HEK293 (cell line): ENCODE data around the gene ARHGDIB.

Experiments
- CTCF ChIA-PET: fragments of 350-600 bp; formaldehyde crosslinking; extraction: SDS; loops from one replicate; lab custom pipeline; 2021; ENCODE audit warnings: antibody characterized with exemption; lab: Yijun Ruan, JAX
- POLR2A ChIA-PET: fragments of 300-600 bp; formaldehyde crosslinking; extraction: SDS; loops from one replicate; lab custom pipeline; 2020; ENCODE audit warnings: antibody characterized with exemption, inconsistent platforms; lab: Yijun Ruan, JAX
- H3K27ac ChIP-seq: fragments of 200-500 bp; sonication (Bioruptor generic); 2 replicates; pipeline ENCODE4 v1.5.1; 2014; ENCODE audit warnings: low read depth, low read length, control low read depth, inconsistent platforms; ENCODE audit errors: extremely low read depth
- H3K36me3 ChIP-seq, 2 experiments: fragments of 200-500 bp in 1 of 2; sonication (Bioruptor generic) in 1 of 2; 1 replicate in 1 of 2; 2 replicates in 1 of 2; pipeline ENCODE4 v1.5.1; 2014 to 2017; ENCODE audit warnings: inconsistent platforms in 2 of 2, low read length in 2 of 2; ENCODE audit not compliant: control insufficient read depth in 2 of 2, insufficient read depth in 1 of 2
- H3K4me1 ChIP-seq: fragments of 200-500 bp; sonication (Bioruptor generic); 2 replicates; pipeline ENCODE4 v1.5.1; 2014; ENCODE audit warnings: mild to moderate bottlenecking, low read length, inconsistent platforms; ENCODE audit not compliant: control insufficient read depth, insufficient read depth
- H3K4me3 ChIP-seq: 2 replicates; pipeline ENCODE4 v1.5.1; 2011; ENCODE audit warnings: low read depth, mild to moderate bottlenecking, control low read depth, low read length, moderate library complexity
- H3K9me3 ChIP-seq: fragments of 200-500 bp; sonication (Bioruptor generic); 2 replicates; pipeline ENCODE4 v1.5.1; 2014; ENCODE audit warnings: low read depth, low read length, inconsistent platforms; ENCODE audit not compliant: control insufficient read depth, insufficient read depth
- IKZF3 ChIP-seq: fragments of 450-650 bp; IDR thresholded peaks from 2 replicates; pipeline ENCODE4 v1.5.0; 2018; ENCODE audit warnings: missing biosample characterization, mild to moderate bottlenecking, missing genetic modification characterization, moderate library complexity
- OVOL3 ChIP-seq: fragments of 450-650 bp; formaldehyde crosslinking; IDR thresholded peaks from 2 replicates; pipeline ENCODE4 v1.5.1; 2016; ENCODE audit warnings: missing biosample characterization, missing genetic modification characterization
- YY2 ChIP-seq: fragments of 450-650 bp; formaldehyde crosslinking; IDR thresholded peaks from 2 replicates; pipeline ENCODE4 v1.5.1; 2016; ENCODE audit warnings: missing biosample characterization, missing genetic modification characterization
- ZBTB1 ChIP-seq: fragments of 450-650 bp; formaldehyde crosslinking; IDR thresholded peaks from 2 replicates; pipeline ENCODE4 v1.5.1; 2016; ENCODE audit warnings: missing biosample characterization, missing genetic modification characterization
- ZNF112 ChIP-seq: fragments of 450-650 bp; formaldehyde crosslinking; IDR thresholded peaks from 2 replicates; pipeline ENCODE4 v1.5.0; 2017; ENCODE audit warnings: missing biosample characterization, missing genetic modification characterization
- ZNF37A ChIP-seq: fragments of 450-650 bp; IDR thresholded peaks from 2 replicates; pipeline ENCODE4 v1.5.1; 2018; ENCODE audit warnings: missing biosample characterization, missing genetic modification characterization
- ZNF394 ChIP-seq: fragments of 450-650 bp; formaldehyde crosslinking; IDR thresholded peaks from 2 replicates; pipeline ENCODE4 v1.5.1; 2016; ENCODE audit warnings: missing biosample characterization, missing genetic modification characterization, mild to moderate bottlenecking, moderate library complexity, borderline replicate concordance
- ZNF514 ChIP-seq: fragments of 450-650 bp; formaldehyde crosslinking; IDR thresholded peaks from 2 replicates; pipeline ENCODE4 v1.5.1; 2016; ENCODE audit warnings: missing biosample characterization, missing genetic modification characterization
- ZNF521 ChIP-seq: fragments of 450-650 bp; formaldehyde crosslinking; IDR thresholded peaks from 2 replicates; pipeline ENCODE4 v1.5.1; 2017; ENCODE audit warnings: missing biosample characterization, mild to moderate bottlenecking, missing genetic modification characterization
- ZNF561 ChIP-seq: fragments of 450-650 bp; IDR thresholded peaks from 2 replicates; pipeline ENCODE4 v1.5.1; 2018; ENCODE audit warnings: missing biosample characterization, missing genetic modification characterization, borderline replicate concordance
- TF ChIP-seq, protein P1 (sequence below): fragments of 450-650 bp; formaldehyde crosslinking; conservative IDR thresholded peaks from 2 replicates; pipeline ENCODE4 v1.5.1; 2016; ENCODE audit warnings: low read depth, missing biosample characterization, missing genetic modification characterization
- TF ChIP-seq, protein P2 (sequence below): fragments of 450-650 bp; formaldehyde crosslinking; IDR thresholded peaks from 2 replicates; pipeline ENCODE4 v1.5.1; 2016; ENCODE audit warnings: missing biosample characterization, missing genetic modification characterization
- TF ChIP-seq, protein P3 (sequence below): fragments of 450-650 bp; formaldehyde crosslinking; IDR thresholded peaks from 2 replicates; pipeline ENCODE4 v1.5.1; 2016; ENCODE audit warnings: missing biosample characterization, missing genetic modification characterization
- TF ChIP-seq, protein P4 (sequence below): fragments of 450-650 bp; formaldehyde crosslinking; IDR thresholded peaks from 2 replicates; pipeline ENCODE4 v1.5.1; 2016; ENCODE audit warnings: missing biosample characterization, missing genetic modification characterization, borderline replicate concordance

Gene ARHGDIB

DNA sequence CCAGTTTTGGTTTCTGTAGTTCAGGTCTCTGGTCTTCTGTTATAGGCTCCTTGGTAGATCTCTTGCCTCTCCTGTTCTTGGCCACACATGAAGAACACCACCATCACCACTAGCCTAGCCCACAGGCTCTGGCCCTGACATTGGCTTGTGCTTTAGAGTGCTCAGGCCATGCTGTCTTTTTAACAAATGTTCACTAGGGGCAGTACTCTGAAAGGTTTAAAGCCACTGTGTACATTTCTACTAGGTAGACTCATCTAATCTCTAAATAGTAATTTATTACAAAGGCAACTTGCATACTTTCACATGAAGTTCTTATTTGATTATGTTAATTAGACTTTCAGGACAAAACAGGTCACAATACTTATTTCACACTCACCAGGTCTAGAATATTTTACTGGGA is 49.8 kb upstream of the ARHGDIB start (continued):
- TF ChIP-seq, protein P1, sequence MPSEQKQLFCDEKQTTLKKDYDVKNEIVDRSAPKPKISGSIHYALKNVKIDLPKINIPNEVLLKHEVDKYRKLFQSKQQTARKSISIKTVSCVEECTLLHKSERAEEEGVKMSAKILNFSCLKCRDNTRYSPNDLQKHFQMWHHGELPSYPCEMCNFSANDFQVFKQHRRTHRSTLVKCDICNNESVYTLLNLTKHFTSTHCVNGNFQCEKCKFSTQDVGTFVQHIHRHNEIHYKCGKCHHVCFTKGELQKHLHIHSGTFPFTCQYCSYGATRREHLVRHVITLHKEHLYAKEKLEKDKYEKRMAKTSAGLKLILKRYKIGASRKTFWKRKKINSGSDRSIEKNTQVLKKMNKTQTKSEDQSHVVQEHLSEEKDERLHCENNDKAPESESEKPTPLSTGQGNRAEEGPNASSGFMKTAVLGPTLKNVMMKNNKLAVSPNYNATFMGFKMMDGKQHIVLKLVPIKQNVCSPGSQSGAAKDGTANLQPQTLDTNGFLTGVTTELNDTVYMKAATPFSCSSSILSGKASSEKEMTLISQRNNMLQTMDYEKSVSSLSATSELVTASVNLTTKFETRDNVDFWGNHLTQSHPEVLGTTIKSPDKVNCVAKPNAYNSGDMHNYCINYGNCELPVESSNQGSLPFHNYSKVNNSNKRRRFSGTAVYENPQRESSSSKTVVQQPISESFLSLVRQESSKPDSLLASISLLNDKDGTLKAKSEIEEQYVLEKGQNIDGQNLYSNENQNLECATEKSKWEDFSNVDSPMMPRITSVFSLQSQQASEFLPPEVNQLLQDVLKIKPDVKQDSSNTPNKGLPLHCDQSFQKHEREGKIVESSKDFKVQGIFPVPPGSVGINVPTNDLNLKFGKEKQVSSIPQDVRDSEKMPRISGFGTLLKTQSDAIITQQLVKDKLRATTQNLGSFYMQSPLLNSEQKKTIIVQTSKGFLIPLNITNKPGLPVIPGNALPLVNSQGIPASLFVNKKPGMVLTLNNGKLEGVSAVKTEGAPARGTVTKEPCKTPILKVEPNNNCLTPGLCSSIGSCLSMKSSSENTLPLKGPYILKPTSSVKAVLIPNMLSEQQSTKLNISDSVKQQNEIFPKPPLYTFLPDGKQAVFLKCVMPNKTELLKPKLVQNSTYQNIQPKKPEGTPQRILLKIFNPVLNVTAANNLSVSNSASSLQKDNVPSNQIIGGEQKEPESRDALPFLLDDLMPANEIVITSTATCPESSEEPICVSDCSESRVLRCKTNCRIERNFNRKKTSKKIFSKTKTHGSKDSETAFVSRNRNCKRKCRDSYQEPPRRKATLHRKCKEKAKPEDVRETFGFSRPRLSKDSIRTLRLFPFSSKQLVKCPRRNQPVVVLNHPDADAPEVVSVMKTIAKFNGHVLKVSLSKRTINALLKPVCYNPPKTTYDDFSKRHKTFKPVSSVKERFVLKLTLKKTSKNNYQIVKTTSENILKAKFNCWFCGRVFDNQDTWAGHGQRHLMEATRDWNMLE (tag by site-specific recombination) = no peak
- TF ChIP-seq ZNF514 (tag by site-specific recombination) (no peak), ZNF561 (no peak), IKZF3 (no peak), YY2 (tag by site-specific recombination) (no peak), ZNF37A (tag by site-specific recombination) (no peak), ZBTB1 (tag by site-specific recombination) (no peak), ZNF521 (tag by site-specific recombination) (no peak)
- TF ChIP-seq, protein P2, sequence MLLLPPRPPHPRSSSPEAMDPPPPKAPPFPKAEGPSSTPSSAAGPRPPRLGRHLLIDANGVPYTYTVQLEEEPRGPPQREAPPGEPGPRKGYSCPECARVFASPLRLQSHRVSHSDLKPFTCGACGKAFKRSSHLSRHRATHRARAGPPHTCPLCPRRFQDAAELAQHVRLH = no peak
- TF ChIP-seq, protein P3, sequence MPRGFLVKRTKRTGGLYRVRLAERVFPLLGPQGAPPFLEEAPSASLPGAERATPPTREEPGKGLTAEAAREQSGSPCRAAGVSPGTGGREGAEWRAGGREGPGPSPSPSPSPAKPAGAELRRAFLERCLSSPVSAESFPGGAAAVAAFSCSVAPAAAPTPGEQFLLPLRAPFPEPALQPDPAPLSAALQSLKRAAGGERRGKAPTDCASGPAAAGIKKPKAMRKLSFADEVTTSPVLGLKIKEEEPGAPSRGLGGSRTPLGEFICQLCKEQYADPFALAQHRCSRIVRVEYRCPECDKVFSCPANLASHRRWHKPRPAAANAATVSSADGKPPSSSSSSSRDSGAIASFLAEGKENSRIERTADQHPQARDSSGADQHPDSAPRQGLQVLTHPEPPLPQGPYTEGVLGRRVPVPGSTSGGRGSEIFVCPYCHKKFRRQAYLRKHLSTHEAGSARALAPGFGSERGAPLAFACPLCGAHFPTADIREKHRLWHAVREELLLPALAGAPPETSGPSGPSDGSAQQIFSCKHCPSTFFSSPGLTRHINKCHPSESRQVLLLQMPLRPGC (tag by site-specific recombination) = no peak
- TF ChIP-seq, protein P4, sequence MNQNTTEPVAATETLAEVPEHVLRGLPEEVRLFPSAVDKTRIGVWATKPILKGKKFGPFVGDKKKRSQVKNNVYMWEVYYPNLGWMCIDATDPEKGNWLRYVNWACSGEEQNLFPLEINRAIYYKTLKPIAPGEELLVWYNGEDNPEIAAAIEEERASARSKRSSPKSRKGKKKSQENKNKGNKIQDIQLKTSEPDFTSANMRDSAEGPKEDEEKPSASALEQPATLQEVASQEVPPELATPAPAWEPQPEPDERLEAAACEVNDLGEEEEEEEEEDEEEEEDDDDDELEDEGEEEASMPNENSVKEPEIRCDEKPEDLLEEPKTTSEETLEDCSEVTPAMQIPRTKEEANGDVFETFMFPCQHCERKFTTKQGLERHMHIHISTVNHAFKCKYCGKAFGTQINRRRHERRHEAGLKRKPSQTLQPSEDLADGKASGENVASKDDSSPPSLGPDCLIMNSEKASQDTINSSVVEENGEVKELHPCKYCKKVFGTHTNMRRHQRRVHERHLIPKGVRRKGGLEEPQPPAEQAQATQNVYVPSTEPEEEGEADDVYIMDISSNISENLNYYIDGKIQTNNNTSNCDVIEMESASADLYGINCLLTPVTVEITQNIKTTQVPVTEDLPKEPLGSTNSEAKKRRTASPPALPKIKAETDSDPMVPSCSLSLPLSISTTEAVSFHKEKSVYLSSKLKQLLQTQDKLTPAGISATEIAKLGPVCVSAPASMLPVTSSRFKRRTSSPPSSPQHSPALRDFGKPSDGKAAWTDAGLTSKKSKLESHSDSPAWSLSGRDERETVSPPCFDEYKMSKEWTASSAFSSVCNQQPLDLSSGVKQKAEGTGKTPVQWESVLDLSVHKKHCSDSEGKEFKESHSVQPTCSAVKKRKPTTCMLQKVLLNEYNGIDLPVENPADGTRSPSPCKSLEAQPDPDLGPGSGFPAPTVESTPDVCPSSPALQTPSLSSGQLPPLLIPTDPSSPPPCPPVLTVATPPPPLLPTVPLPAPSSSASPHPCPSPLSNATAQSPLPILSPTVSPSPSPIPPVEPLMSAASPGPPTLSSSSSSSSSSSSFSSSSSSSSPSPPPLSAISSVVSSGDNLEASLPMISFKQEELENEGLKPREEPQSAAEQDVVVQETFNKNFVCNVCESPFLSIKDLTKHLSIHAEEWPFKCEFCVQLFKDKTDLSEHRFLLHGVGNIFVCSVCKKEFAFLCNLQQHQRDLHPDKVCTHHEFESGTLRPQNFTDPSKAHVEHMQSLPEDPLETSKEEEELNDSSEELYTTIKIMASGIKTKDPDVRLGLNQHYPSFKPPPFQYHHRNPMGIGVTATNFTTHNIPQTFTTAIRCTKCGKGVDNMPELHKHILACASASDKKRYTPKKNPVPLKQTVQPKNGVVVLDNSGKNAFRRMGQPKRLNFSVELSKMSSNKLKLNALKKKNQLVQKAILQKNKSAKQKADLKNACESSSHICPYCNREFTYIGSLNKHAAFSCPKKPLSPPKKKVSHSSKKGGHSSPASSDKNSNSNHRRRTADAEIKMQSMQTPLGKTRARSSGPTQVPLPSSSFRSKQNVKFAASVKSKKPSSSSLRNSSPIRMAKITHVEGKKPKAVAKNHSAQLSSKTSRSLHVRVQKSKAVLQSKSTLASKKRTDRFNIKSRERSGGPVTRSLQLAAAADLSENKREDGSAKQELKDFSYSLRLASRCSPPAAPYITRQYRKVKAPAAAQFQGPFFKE = no peak
- TF ChIP-seq, all 188 proteins: peak for 0

DNA sequence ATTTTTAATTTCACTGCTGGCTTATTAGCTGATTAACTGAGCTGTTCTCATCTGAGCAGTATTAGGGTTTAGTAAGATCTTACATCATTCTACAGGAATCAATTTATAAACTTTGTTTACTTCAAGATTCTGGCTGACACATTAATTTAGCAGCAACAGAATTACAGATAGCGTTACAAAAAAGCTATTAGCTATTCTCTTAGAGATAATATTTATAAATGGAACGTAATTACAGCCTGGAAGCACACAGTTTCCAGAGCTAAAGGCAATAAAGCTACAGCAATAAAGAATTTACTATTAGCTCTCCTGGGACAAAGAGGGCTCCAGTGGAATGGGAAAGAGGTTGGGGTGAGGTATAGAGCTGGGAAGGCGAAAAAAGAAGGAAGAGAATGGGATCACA is 46.1 kb upstream of the ARHGDIB start:
- Histone ChIP-seq H3K27ac (no peak overlapping the region), H3K9me3 (no peaks in the 10 kb centered on the region), H3K4me1 (no peaks in the 10 kb centered on the region), H3K4me3 (no peak overlapping the region), H3K36me3 (no peaks in the 10 kb centered on the region)
- ChIA-PET POLR2A (no interaction called here), CTCF (interaction anchor here (0.8 kb wide), 1 partner anchor 213 kb away, joined by 5 read pairs; the partner anchor contains the start of gene RERG)
- TF ChIP-seq ZNF394 (tag by site-specific recombination) (no peak), OVOL3 (tag by site-specific recombination) (no peak), ZNF112 (tag by site-specific recombination) (no peak)
